Endothelial cell of umbilical vein (primary cell): Measurements from ENCODE around the gene TCIRG1.

Experiments used
- CTCF ChIP-seq, 2 donors: IDR thresholded peaks; 1 replicate in 1 of 2; 2 replicates in 1 of 2; pipeline ENCODE4 v1.5.1; 2011; ENCODE audit warnings: low read length in 2 of 2, mild to moderate bottlenecking in 2 of 2, moderate library complexity in 2 of 2, control low read depth in 1 of 2, inconsistent platforms in 1 of 2, low read depth in 1 of 2; ENCODE audit not compliant: insufficient read depth in 1 of 2; ENCODE audit errors: extremely low read depth in 1 of 2
- EZH2 ChIP-seq: IDR thresholded peaks from 2 replicates; pipeline ENCODE4 v1.6.1; 2012; ENCODE audit warnings: borderline replicate concordance, low read depth, mild to moderate bottlenecking, moderate library complexity, low read length, inconsistent platforms; ENCODE audit not compliant: severe bottlenecking
- FOS ChIP-seq: IDR thresholded peaks from 2 replicates; pipeline ENCODE4 v1.6.1; 2011; ENCODE audit warnings: mild to moderate bottlenecking, low read length, moderate library complexity, borderline replicate concordance; ENCODE audit not compliant: insufficient read depth
- GATA2 ChIP-seq: IDR thresholded peaks from 2 replicates; pipeline ENCODE4 v1.7.0; 2011; ENCODE audit warnings: low read depth, mild to moderate bottlenecking, moderate library complexity, mixed read lengths, low read length; ENCODE audit not compliant: insufficient read length, insufficient read depth
- JUN ChIP-seq: IDR thresholded peaks from 2 replicates; pipeline ENCODE4 v1.6.1; 2011; ENCODE audit warnings: borderline replicate concordance, low read depth; ENCODE audit not compliant: insufficient read length, insufficient read depth
- MAX ChIP-seq: IDR thresholded peaks from 2 replicates; pipeline ENCODE4 v1.6.1; 2011; ENCODE audit not compliant: insufficient read depth, insufficient read length
- MYC ChIP-seq: IDR thresholded peaks from one replicate; pipeline ENCODE4 v1.6.1; 2011; ENCODE audit warnings: mild to moderate bottlenecking, low read depth, low read length
- POLR2A ChIP-seq: IDR thresholded peaks from 2 replicates; pipeline ENCODE4 v1.6.1; 2012; ENCODE audit warnings: low read depth, mild to moderate bottlenecking, control low read depth, low read length
- POLR2AphosphoS5 ChIP-seq: IDR thresholded peaks from 2 replicates; pipeline ENCODE4 v1.6.1; 2012; ENCODE audit warnings: low read depth, mild to moderate bottlenecking, control low read depth, low read length, moderate library complexity; ENCODE audit not compliant: insufficient read depth

GRCh38 chr11:68040101-68040956 is 1.5 kb downstream of the TCIRG1 start:
- no peak for TF ChIP-seq JUN
- no peak for TF ChIP-seq CTCF (IDR thresholded peaks at IDR 0.05; ENCODE audit: extremely low read depth in 1 of 2, insufficient read depth in 1 of 2, low read depth in 1 of 2, low read length in 2 of 2)
- TF ChIP-seq POLR2A, result peak; percentile 76
- no peak for TF ChIP-seq EZH2
- TF ChIP-seq POLR2AphosphoS5, result peak; percentile 64
- TF ChIP-seq MAX, result no peak
- TF ChIP-seq MYC, result no peak
- no peak for TF ChIP-seq FOS
- no peak for TF ChIP-seq GATA2
